IgD-negative memory B cell (primary cell): ENCODE data around the gene GXYLT1. TPM values are rescaled to one million over a fixed set of nuclear protein-coding genes. Genes with fewer than 3 reads are reported as not detected.
"Not testable (repeated sequence)": the region's sequence is repeated elsewhere in the genome, so short reads cannot be mapped to it uniquely, and the experiment has no call there.

Experiments used
- H3K27ac Mint-ChIP-seq, 3 donors: one replicate each; pipeline ENCODE4 v1.8.0; 2020 to 2022; ENCODE audit warnings: mild to moderate bottlenecking in 3 of 3, mixed read lengths in 3 of 3, moderate library complexity in 1 of 3
- H3K27me3 Mint-ChIP-seq: one replicate; pipeline ENCODE4 v1.8.0; 2021; ENCODE audit warnings: mixed read lengths
- H3K36me3 Mint-ChIP-seq: one replicate; pipeline ENCODE4 v1.8.0; 2020; ENCODE audit warnings: mild to moderate bottlenecking, mixed read lengths
- H3K4me1 Mint-ChIP-seq, 3 donors: one replicate each; pipeline ENCODE4 v1.8.0; 2020 to 2022; ENCODE audit warnings: mixed read lengths in 3 of 3, mild to moderate bottlenecking in 1 of 3
- H3K4me3 Mint-ChIP-seq, 4 donors: one replicate each; pipeline ENCODE4 v1.8.0; 2020 to 2022; ENCODE audit warnings: mild to moderate bottlenecking in 4 of 4, mixed read lengths in 4 of 4, moderate library complexity in 3 of 4
- H3K9me3 Mint-ChIP-seq, 3 donors: one replicate each; pipeline ENCODE4 v1.8.0; 2020 to 2021; ENCODE audit warnings: mixed read lengths in 3 of 3, mild to moderate bottlenecking in 1 of 3
- polyA plus RNA-seq: library from polyadenylated mRNA; unstranded; fragments of 300-500 nt; fragmentation: Illumina TruSeq; gene quantifications from one replicate; pipeline ENCODE4 v1.2.3, GENCODE V29; 2021

The GXYLT1 gene
- polyA plus RNA-seq, 1 donor from 2014 or later: 5.1 TPM

GRCh38 chr12:42097971-42098370, 46.7 kb downstream of the GXYLT1 start:
- Mint-ChIP-seq H3K27me3 (no peaks in the 10 kb centered on the region), H3K36me3 (peaks cover 2% of the 10 kb centered on the region), H3K4me3 (peak overlapping the region; percentile 24 to 91 (median 82)), H3K9me3 (no peaks in the 10 kb centered on the region), H3K27ac (peak overlapping the region; percentile 44 to 94 (median 89)), H3K4me1 (peaks cover 13 to 30% (median 24%) of the 10 kb centered on the region in 3 donors)

DNA sequence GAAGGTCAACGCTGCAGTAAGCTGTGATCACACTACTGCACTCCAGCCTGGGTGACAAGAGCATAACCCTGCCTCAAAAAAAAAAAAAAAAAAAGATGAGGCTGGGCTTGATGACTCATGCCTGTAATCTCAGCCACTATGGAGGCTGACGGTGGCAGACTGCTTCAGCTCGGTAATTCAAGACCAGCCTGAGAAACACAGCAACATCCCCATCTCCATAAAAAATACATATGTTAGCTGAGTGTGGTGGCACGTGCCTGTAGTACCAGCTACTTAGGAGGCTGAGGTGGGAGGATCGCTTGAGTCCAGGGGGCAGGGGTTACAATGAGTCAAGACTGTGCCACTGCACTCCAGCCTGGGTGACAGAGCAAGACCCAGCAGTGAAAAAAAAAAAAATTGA, 50.4 kb downstream of the GXYLT1 start:
- Mint-ChIP-seq H3K4me3 (no peak overlapping the region), H3K27ac (no peak overlapping the region)

GRCh38 chr12:42091769-42092168, 52.9 kb downstream of the GXYLT1 start:
- Mint-ChIP-seq H3K9me3 (no peaks in the 10 kb centered on the region), H3K27me3 (no peaks in the 10 kb centered on the region), H3K27ac (no peak overlapping the region), H3K4me3 (no peak overlapping the region), H3K36me3 (peaks cover 7% of the 10 kb centered on the region), H3K4me1 (peaks cover 10 to 15% (median 13%) of the 10 kb centered on the region in 3 donors)

More for the DNA sequence above, 50.4 kb downstream of the GXYLT1 start:
- Mint-ChIP-seq H3K36me3 (peaks cover 4% of the 10 kb centered on the region), H3K4me1 (peaks cover 13 to 33% (median 27%) of the 10 kb centered on the region in 3 donors), H3K9me3 (no peaks in the 10 kb centered on the region), H3K27me3 (no peaks in the 10 kb centered on the region)

GRCh38 chr12:42090899-42091298, 53.8 kb downstream of the GXYLT1 start:
- no peak overlapping the region for H3K27ac Mint-ChIP-seq
- H3K4me1 Mint-ChIP-seq: peaks cover 8 to 11% (median 8%) of the 10 kb centered on the region in 3 donors
- H3K4me3 Mint-ChIP-seq: no peak overlapping the region
- no peaks in the 10 kb centered on the region for H3K9me3 Mint-ChIP-seq
- peaks cover 12% of the 10 kb centered on the region for H3K36me3 Mint-ChIP-seq
- no peaks in the 10 kb centered on the region for H3K27me3 Mint-ChIP-seq

DNA sequence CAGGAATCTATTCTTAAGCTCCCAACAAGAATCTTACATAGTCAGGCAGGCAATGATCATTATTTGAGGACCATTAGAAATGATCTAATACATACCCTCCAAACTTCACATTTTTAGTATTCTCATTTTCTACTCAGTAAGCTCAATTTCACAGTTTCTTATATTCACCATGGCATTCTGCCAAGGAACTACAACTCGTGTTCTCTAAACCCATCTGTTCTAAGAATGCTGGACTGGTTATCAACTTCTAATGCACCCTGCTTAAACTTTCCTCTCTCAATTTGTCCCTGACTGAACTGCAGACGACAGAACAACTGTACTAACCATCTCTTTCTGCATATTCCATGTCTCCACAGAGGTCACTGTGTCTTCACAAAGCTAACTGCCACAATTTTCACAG, 58.6 kb downstream of the GXYLT1 start:
- peaks cover 2 to 6% (median 3%) of the 10 kb centered on the region in 3 donors for H3K4me1 Mint-ChIP-seq
- no peaks in the 10 kb centered on the region for H3K27me3 Mint-ChIP-seq
- H3K36me3 Mint-ChIP-seq: peaks cover 13% of the 10 kb centered on the region
- H3K27ac Mint-ChIP-seq: no peak overlapping the region
- no peaks in the 10 kb centered on the region for H3K9me3 Mint-ChIP-seq
- no peak overlapping the region for H3K4me3 Mint-ChIP-seq

DNA sequence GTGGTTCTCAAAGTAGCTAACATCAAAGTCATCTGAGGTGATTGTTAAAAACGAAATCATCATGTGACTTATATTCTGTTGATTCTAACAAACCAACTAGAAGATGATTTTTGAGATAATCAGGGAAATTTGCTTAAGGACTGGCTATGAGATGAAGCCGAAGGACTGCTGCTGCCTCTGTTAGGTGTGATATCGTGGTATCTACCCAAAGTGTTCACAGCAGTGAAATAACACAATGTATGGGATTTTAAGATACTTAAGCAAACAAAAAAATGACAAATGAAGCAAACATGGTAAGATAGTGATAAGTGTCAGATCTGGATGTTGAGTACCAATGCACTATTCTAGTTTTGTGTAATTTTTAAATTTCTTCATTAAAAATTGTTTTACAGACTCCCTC, 59.1 kb downstream of the GXYLT1 start:
- no peak overlapping the region for H3K4me3 Mint-ChIP-seq
- no peaks in the 10 kb centered on the region for H3K9me3 Mint-ChIP-seq
- no peak overlapping the region for H3K27ac Mint-ChIP-seq
- peaks cover 2 to 6% (median 3%) of the 10 kb centered on the region in 3 donors for H3K4me1 Mint-ChIP-seq
- H3K27me3 Mint-ChIP-seq: no peaks in the 10 kb centered on the region
- peaks cover 13% of the 10 kb centered on the region for H3K36me3 Mint-ChIP-seq

- Mint-ChIP-seq H3K4me3 (no peak overlapping the region), H3K9me3 (no peaks in the 10 kb centered on the region), H3K27ac (no peak overlapping the region), H3K27me3 (no peaks in the 10 kb centered on the region), H3K36me3 (peaks cover 9% of the 10 kb centered on the region), H3K4me1 (peaks cover 0 to 6% (median 2%) of the 10 kb centered on the region in 3 donors)
These were observed 60.2 kb downstream of the GXYLT1 start for GRCh38 chr12:42084522-42084921.

DNA sequence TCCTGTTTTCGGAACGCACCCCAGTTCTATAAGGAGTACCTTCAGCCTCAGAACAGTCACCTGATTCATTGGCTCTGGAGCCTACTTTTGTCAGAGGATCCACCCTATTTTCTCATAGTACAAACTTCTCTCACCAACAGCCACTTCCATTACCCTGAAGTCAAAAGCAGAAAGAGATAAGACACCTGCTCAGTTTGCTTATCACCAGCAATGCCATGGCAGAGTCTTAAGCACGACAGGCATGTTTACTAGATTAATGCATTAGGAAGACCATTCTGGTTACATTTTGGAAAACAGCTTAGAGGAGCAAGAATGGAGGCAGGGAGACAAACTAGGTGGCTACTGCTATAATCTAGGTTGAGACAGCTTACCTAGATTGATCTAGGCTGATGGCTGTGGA, 67.7 kb downstream of the GXYLT1 start:
- Mint-ChIP-seq H3K27ac (no peak overlapping the region), H3K36me3 (peaks cover 2% of the 10 kb centered on the region)

GRCh38 chr12:42070036-42070435, 74.6 kb downstream of the GXYLT1 start:
- no peaks in the 10 kb centered on the region for H3K36me3 Mint-ChIP-seq
- no peak overlapping the region for H3K4me3 Mint-ChIP-seq
- peaks cover 2 to 9% (median 6%) of the 10 kb centered on the region in 3 donors for H3K9me3 Mint-ChIP-seq
- H3K4me1 Mint-ChIP-seq: no peaks in the 10 kb centered on the region
- no peaks in the 10 kb centered on the region for H3K27me3 Mint-ChIP-seq
- H3K27ac Mint-ChIP-seq: no peak overlapping the region

More for the DNA sequence above, 67.7 kb downstream of the GXYLT1 start:
- Mint-ChIP-seq H3K4me1 (peaks cover 0 to 3% (median 0%) of the 10 kb centered on the region in 3 donors), H3K4me3 (no peak overlapping the region), H3K27me3 (no peaks in the 10 kb centered on the region), H3K9me3 (peaks cover 2 to 7% (median 6%) of the 10 kb centered on the region in 3 donors)

- no peak overlapping the region for H3K27ac Mint-ChIP-seq
- peaks cover 5% of the 10 kb centered on the region for H3K27me3 Mint-ChIP-seq
- peaks cover 6 to 8% (median 7%) of the 10 kb centered on the region in 3 donors for H3K4me1 Mint-ChIP-seq
- no peaks in the 10 kb centered on the region for H3K9me3 Mint-ChIP-seq
- no peaks in the 10 kb centered on the region for H3K36me3 Mint-ChIP-seq
- H3K4me3 Mint-ChIP-seq: no peak overlapping the region
These were observed 85.5 kb downstream of the GXYLT1 start for GRCh38 chr12:42059127-42059526.

- Mint-ChIP-seq H3K4me3 (no peak overlapping the region), H3K36me3 (no peaks in the 10 kb centered on the region), H3K9me3 (peaks cover 0 to 2% (median 0%) of the 10 kb centered on the region in 3 donors), H3K27ac (no peak overlapping the region), H3K27me3 (peaks cover 5% of the 10 kb centered on the region), H3K4me1 (peaks cover 6 to 8% (median 7%) of the 10 kb centered on the region in 3 donors)
These were observed 88.5 kb downstream of the GXYLT1 start for GRCh38 chr12:42056130-42056529.

DNA sequence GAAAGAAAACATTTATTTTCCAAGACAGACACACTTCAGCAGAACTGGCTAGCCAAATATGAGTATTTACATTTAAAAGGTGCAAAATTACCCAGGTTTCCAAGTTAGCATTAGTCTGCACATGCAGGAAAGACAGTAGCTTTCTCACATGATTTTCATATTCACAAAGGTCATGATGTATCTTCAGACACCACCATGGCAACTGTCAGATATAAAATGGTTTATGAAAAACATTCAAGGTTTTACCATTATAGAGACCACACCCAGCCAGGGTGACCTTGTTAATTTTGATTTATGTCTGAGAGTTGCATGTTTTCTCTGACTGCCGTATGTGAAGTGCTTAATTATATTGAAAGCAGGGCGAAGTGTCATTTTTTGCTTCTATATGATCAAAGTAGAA, 91.2 kb downstream of the GXYLT1 start:
- peaks cover 10% of the 10 kb centered on the region for H3K27me3 Mint-ChIP-seq

GRCh38 chr12:42048980-42049379, 95.7 kb downstream of the GXYLT1 start:
- not testable (repeated sequence) for H3K27ac Mint-ChIP-seq, H3K4me3 Mint-ChIP-seq, H3K27me3 Mint-ChIP-seq, H3K9me3 Mint-ChIP-seq, H3K36me3 Mint-ChIP-seq, H3K4me1 Mint-ChIP-seq

More for the DNA sequence above, 91.2 kb downstream of the GXYLT1 start:
- no peak overlapping the region for H3K27ac Mint-ChIP-seq
- H3K9me3 Mint-ChIP-seq: peaks cover 0 to 2% (median 0%) of the 10 kb centered on the region in 3 donors
- H3K36me3 Mint-ChIP-seq: no peaks in the 10 kb centered on the region
- H3K4me1 Mint-ChIP-seq: peaks cover 6 to 8% (median 7%) of the 10 kb centered on the region in 3 donors
- no peak overlapping the region for H3K4me3 Mint-ChIP-seq

DNA sequence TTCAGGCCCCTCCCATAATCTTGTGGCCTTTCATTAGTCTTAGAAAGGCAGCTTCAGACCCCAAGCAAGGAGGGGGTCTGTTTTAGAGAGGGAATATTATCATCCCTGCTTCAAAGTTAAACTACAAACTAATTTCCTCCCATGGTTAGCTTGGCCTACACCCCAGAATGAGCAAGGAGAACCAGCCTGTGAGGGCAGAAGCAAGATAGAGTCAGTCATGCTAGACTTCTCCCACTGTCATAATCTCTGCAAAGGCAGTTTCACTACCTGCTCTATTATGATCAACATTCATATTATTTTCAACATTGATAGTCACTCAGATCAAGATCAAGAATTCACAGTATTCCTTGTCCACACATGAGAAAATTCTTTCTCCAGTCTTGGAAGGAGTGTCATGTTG, 105.1 kb downstream of the GXYLT1 start:
- no peak overlapping the region for H3K4me3 Mint-ChIP-seq
- no peak overlapping the region for H3K27ac Mint-ChIP-seq
- H3K4me1 Mint-ChIP-seq: peaks cover 0 to 4% (median 0%) of the 10 kb centered on the region in 3 donors
- H3K36me3 Mint-ChIP-seq: no peaks in the 10 kb centered on the region
- peaks cover 3% of the 10 kb centered on the region for H3K27me3 Mint-ChIP-seq
- H3K9me3 Mint-ChIP-seq: peaks cover 0 to 3% (median 2%) of the 10 kb centered on the region in 3 donors

GRCh38 chr12:42039176-42039575, 105.5 kb downstream of the GXYLT1 start:
- Mint-ChIP-seq H3K4me1 (peaks cover 0 to 4% (median 0%) of the 10 kb centered on the region in 3 donors), H3K27ac (no peak overlapping the region), H3K9me3 (peaks cover 0 to 3% (median 2%) of the 10 kb centered on the region in 3 donors), H3K36me3 (no peaks in the 10 kb centered on the region), H3K27me3 (peaks cover 3% of the 10 kb centered on the region), H3K4me3 (no peak overlapping the region)

GRCh38 chr12:42031847-42032564, 112.7 kb downstream of the GXYLT1 start:
- Mint-ChIP-seq H3K27ac (no peak overlapping the region), H3K4me1 (peaks cover 0 to 2% (median 0%) of the 10 kb centered on the region in 3 donors), H3K9me3 (peaks cover 0 to 3% (median 0%) of the 10 kb centered on the region in 3 donors), H3K4me3 (no peak overlapping the region), H3K36me3 (peaks cover 5% of the 10 kb centered on the region), H3K27me3 (peaks cover 3% of the 10 kb centered on the region)
